ENCODE results near the gene PRAC1.

DNA sequence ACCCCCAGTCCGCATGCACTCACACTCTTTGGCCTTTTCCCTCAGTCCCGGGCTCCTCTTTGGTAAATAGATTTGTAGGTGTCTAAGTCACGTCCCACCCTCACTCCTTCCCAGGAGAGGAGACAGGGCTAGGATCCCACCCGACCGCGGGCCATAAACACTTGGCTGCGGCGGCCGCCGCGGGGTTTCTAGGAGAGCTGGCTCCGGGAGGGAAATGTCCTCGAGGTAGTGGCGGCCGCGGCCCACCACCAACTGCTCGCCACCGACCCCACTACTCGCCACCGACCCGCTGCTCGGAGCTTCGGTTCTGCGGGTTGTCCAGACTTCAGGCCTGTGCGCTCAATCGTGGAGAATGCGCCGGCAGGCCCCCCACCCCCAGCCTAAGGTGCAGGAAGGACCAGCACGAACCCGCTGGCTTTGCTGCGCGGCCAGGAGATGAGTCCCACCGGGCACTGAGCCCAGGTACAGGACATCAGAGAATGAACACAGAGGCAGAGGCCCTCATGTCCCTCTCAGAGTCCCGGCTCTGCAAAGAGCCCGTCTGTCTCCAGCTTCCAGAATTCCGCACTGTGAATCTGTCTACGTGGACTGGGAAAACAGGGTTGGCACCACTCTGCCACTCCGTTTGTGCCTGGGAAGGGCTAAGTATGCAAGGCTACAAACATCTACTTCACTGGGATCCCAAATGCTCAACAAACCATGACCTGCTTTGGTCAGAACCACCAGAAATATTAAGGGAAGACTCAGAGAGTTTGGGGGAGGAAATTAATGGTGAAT is 3.2 kb upstream of the PRAC1 start:
- TF ChIP-seq, protein P1, sequence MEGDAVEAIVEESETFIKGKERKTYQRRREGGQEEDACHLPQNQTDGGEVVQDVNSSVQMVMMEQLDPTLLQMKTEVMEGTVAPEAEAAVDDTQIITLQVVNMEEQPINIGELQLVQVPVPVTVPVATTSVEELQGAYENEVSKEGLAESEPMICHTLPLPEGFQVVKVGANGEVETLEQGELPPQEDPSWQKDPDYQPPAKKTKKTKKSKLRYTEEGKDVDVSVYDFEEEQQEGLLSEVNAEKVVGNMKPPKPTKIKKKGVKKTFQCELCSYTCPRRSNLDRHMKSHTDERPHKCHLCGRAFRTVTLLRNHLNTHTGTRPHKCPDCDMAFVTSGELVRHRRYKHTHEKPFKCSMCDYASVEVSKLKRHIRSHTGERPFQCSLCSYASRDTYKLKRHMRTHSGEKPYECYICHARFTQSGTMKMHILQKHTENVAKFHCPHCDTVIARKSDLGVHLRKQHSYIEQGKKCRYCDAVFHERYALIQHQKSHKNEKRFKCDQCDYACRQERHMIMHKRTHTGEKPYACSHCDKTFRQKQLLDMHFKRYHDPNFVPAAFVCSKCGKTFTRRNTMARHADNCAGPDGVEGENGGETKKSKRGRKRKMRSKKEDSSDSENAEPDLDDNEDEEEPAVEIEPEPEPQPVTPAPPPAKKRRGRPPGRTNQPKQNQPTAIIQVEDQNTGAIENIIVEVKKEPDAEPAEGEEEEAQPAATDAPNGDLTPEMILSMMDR (IDR thresholded peaks at IDR 0.05; ENCODE audit: control extremely low read depth in 1 of 3, insufficient read depth in 1 of 3, low read depth in 1 of 3, low read length in 3 of 3): no peak
- TF ChIP-seq SP1 (IDR thresholded peaks at IDR 0.05; ENCODE audit: low read depth, low read length) (no peak), POLR2AphosphoS5 (IDR thresholded peaks at IDR 0.05; ENCODE audit: low read depth, low read length) (no peak)
